IPS-18a (cell line): ENCODE data around the gene NOPCHAP1.

ENCODE experiments used
- H3K27ac ChIP-seq: one replicate; pipeline ENCODE4 v1.5.1; 2013; ENCODE audit warnings: low read length
- H3K27me3 ChIP-seq: one replicate; pipeline ENCODE4 v1.6.1; 2013; ENCODE audit warnings: mild to moderate bottlenecking, low read length; ENCODE audit not compliant: control insufficient read depth, insufficient read depth
- H3K36me3 ChIP-seq: one replicate; pipeline ENCODE4 v1.6.1; 2013; ENCODE audit warnings: low read depth, low read length; ENCODE audit not compliant: control insufficient read depth
- H3K4me1 ChIP-seq: one replicate; pipeline ENCODE4 v1.6.1; 2013; ENCODE audit warnings: low read depth, low read length; ENCODE audit not compliant: control insufficient read depth
- H3K4me3 ChIP-seq: one replicate; pipeline ENCODE4 v1.5.1; 2013; ENCODE audit warnings: low read length
- H3K9ac ChIP-seq: one replicate; pipeline ENCODE4 v1.6.1; 2013; ENCODE audit warnings: mild to moderate bottlenecking, low read length, moderate library complexity
- H3K9me3 ChIP-seq: one replicate; pipeline ENCODE4 v1.6.1; 2013; ENCODE audit warnings: low read depth, low read length; ENCODE audit not compliant: control insufficient read depth

Gene NOPCHAP1

DNA sequence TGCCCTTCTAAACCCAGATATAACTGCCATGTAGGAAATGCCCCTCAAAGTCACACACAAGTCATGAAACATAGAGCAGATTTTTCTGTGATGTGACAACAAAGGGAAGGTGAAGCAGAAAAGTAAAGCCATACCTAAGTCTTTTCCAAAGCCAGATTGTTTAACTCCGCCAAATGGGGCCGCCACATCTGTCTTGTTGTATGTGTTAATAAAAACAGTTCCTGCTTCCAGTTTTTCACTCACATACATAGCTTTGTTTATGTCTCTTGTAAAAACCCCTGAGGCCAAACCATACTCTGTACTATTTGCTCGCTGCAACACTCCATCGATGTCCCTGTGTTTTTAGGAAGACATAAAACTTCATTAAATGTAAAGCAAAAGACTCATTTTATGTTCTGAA is 40.3 kb downstream of the NOPCHAP1 start:
- no peaks in the 10 kb centered on the region for H3K9me3 ChIP-seq
- H3K9ac ChIP-seq = no peak overlapping the region
- no peak overlapping the region for H3K4me3 ChIP-seq
- no peaks in the 10 kb centered on the region for H3K36me3 ChIP-seq
- H3K4me1 ChIP-seq = no peaks in the 10 kb centered on the region
- no peaks in the 10 kb centered on the region for H3K27me3 ChIP-seq
- no peak overlapping the region for H3K27ac ChIP-seq

DNA sequence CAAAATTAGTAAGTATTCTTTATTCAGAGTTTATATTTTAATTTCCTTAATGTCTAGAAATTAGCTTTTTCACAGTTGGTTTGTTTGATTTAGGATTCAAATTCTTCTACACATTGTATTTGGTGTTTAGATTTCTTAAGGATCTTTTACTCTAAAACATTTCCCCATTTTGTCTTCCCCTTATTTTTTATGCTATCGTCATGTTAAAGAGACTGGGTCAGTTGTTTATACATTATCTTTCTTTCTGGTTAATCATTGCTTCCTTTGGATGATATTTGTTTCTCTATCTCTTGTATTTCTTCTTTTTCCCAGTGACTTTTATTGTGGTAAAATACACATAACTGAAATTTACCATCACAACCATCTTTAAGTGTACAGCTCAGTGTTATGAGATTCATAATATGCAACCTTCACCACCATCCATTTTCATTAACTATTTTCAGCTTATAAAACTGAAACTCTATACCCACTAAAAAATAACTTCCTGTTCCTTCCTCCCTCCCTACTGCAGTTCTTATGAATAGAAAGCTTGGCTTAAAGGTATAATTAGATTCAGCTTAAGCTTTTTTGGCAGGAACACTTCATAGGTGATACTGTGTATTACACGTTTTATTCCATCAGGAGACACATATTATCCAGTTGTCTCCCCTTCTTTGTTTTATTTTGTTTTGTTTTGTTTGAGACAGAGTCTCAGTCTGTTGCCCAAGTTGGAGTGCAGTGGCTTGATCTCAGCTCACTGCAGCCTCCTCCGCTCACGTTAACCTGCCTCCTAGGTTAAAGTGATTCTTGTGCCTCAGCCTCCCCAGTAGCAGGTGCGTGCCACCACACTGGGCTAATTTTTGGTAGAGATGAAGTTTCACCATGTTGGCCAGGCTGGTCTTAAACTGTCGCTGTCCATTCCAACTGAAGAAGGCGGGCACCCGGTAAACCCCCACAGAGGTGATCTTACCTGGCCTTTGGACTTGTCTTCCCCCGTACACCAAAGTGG is 45.0 kb downstream of the NOPCHAP1 start:
- Histone ChIP-seq H3K36me3 (no peaks in the 10 kb centered on the region), H3K27ac (no peak overlapping the region), H3K9ac (no peak overlapping the region)

DNA sequence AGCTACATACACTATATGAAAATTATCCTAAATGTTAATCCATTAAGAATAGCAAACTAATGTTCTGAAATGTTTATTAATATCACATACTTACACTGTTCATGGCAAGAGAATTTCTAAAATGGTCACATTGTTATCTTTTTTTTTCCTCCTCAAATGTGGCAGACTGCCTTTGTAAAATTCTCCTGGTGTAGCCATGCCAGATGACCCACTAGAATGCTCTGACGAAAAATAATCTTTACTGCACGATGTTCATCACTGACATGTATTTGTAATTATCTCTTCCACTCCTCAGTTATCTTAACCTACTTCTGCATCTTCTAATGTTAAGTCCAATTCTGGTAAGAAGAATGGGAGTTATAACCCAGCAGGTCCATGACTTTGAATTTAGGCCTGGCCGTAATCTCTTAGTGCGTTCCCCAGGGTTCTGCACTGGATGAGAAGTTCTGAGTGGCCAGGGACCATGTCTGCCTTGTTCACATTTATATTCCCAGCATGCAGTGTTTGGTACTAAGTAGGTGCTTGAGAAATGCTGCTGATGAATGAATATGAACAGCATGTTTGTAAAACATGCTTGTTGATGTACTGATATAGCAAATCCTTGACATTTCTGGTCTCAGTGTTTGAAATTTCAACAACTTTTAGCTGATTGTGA is 46.7 kb downstream of the NOPCHAP1 start:
- no peaks in the 10 kb centered on the region for H3K9me3 ChIP-seq
- H3K4me3 ChIP-seq = no peak overlapping the region
- H3K4me1 ChIP-seq = no peaks in the 10 kb centered on the region
- H3K9ac ChIP-seq = no peak overlapping the region
- H3K36me3 ChIP-seq = no peaks in the 10 kb centered on the region
- H3K27me3 ChIP-seq = no peaks in the 10 kb centered on the region
- H3K27ac ChIP-seq = no peak overlapping the region

More for the DNA sequence above, 45.0 kb downstream of the NOPCHAP1 start:
- no peaks in the 10 kb centered on the region for H3K4me1 ChIP-seq
- H3K27me3 ChIP-seq = no peaks in the 10 kb centered on the region
- H3K9me3 ChIP-seq = no peaks in the 10 kb centered on the region
- H3K4me3 ChIP-seq = no peak overlapping the region

- no peaks in the 10 kb centered on the region for H3K27me3 ChIP-seq
- H3K9ac ChIP-seq = no peak overlapping the region
Measured at GRCh38 chr12:105033851-105034250, 47.7 kb downstream of the NOPCHAP1 start.

More at GRCh38 chr12:105033851-105034250, 47.7 kb downstream of the NOPCHAP1 start:
- Histone ChIP-seq H3K27ac (no peak overlapping the region), H3K4me1 (no peaks in the 10 kb centered on the region), H3K4me3 (no peak overlapping the region), H3K9me3 (no peaks in the 10 kb centered on the region), H3K36me3 (no peaks in the 10 kb centered on the region)
